Heart left ventricle (tissue), 16 donors: ENCODE data around the gene DDR2. TPM values are rescaled to one million over a fixed set of nuclear protein-coding genes. Genes with fewer than 3 reads are reported as not detected.

Experiments used
- ATAC-seq, 4 donors: fragments of 200-7000 bp; cut with Tn5 transposase; one replicate each; pipeline ENCODE4 v1.9.1; 2020 to 2022; ENCODE audit warnings: moderate library complexity in 4 of 4, mild to moderate bottlenecking in 3 of 4, moderate number of reproducible peaks in 1 of 4
- DNase-seq, 5 donors: peaks; one replicate each; pipeline ENCODE4 v3.0.0-alpha.2; 2020
- H3K27ac ChIP-seq, 12 donors: fragments of 200-600 bp; sonication (generic) in 4 of 12; one replicate each; pipeline versions ENCODE4 v1.5.0 to v1.8.0; 2016 to 2022; ENCODE audit warnings: mild to moderate bottlenecking in 2 of 12
- H3K27me3 ChIP-seq, 9 donors: fragments of 200-600 bp; sonication (generic) in 2 of 9; one replicate each; pipeline versions ENCODE4 v1.5.1 to v1.8.0; 2016 to 2022; ENCODE audit warnings: mild to moderate bottlenecking in 3 of 9
- H3K36me3 ChIP-seq, 9 donors: fragments of 200-600 bp; sonication (generic) in 2 of 9; one replicate each; pipeline versions ENCODE4 v1.5.0 to v1.8.0; 2018 to 2022; ENCODE audit warnings: mild to moderate bottlenecking in 2 of 9
- H3K4me1 ChIP-seq, 12 donors: fragments of 200-600 bp; sonication (generic) in 4 of 12; one replicate each; pipeline versions ENCODE4 v1.5.0 to v1.8.0; 2016 to 2022; ENCODE audit warnings: mild to moderate bottlenecking in 3 of 12
- H3K4me3 ChIP-seq, 12 donors: fragments of 200-600 bp; sonication (generic) in 4 of 12; one replicate each; pipeline versions ENCODE4 v1.5.0 to v1.8.0; 2017 to 2022; ENCODE audit warnings: mild to moderate bottlenecking in 9 of 12, moderate library complexity in 4 of 12
- H3K9me3 ChIP-seq, 12 donors: fragments of 200-600 bp; sonication (generic) in 4 of 12; one replicate each; pipeline versions ENCODE4 v1.5.0 to v1.8.0; 2016 to 2022; ENCODE audit warnings: mild to moderate bottlenecking in 1 of 12
- POLR2A ChIP-seq, 2 donors: fragments of 450-650 bp; IDR thresholded peaks; one replicate each; pipeline ENCODE4 v1.6.1; 2017; ENCODE audit warnings: antibody characterized with exemption in 2 of 2, mild to moderate bottlenecking in 2 of 2, moderate library complexity in 2 of 2
- WGBS, 4 donors: extraction: QIAGEN DNeasy Blood & Tissue Kit in 2 of 4; methylation state at CpG; one replicate each; pipeline versions ENCODE4 v1.1.5 to v1.1.7; 2013 to 2018; 5-methylcytosine and 5-hydroxymethylcytosine counted together
- intact Hi-C, 10 donors: fragments of 100-400 bp; cut with DNase I; formaldehyde crosslinking; loops; one replicate each; pipeline versions ENCODE4 v1.11.1 to v1.14.2; 2022
- polyA plus RNA-seq, 2 donors: library from polyadenylated mRNA; stranded (reverse); fragments of 200-250 nt; gene quantifications; one replicate each; pipeline ENCODE4 v1.2.3, GENCODE V29; 2013
- total RNA-seq, 9 donors: library from RNA; depleted of rRNA in 2 of 9; stranded (reverse); fragments of >200 nt in 2 of 9; fragmentation: NEBNext Ultra II Directional in 3 of 9; extraction: Animal tissue kit (Norgen Biotek cat#: 25700) in 3 of 9; gene quantifications; one replicate each; pipeline versions ENCODE4 v1.1.0 to v1.2.4, GENCODE V29; 2016 to 2023
- TF ChIP-seq, protein P1 (sequence below), 12 donors: fragments of 200-600 bp; sonication (generic) in 4 of 12; IDR thresholded peaks; one replicate each; pipeline versions ENCODE4 v1.5.0 to v1.8.0; 2018 to 2022; ENCODE audit warnings: antibody characterized with exemption in 12 of 12, mild to moderate bottlenecking in 5 of 12
- donor health status: ischemic (EF 13 %, LVEDD 7.1; RV severe dilation, severe dysfunction).
- donor health status: healthy with polysubstance abuse.
- donor health status: DM: no; HTN: yes; CAD: no.
- donor health status: DM: no; HTN: no; CAD: no.
- donor health status: ischemic (EF 25% LVEDD 6.9; RV normal size, moderate dysfunction).
- donor health status: ischemic (EF 25% LVEDD 5.7; RV mildly dilated, moderate dysfunction).
- donor health status: healthy.
- donor health status: DM: yes; HTN: yes; CAD: no.
- donor health status: ischemic (EF 35%, LVEDD 5.7; RV mildly dilated, moderate dysfunction).
- donor health status: nonischemic (EF 11% LVEDD 7.7; RV severe dilation, severe dysfunction).
- donor health status: DM: yes; HTN: yes; CAD: no.
- donor health status: PGD.
- donor health status: ischemic (EF 29% LVEDD 5.4; RV normal size, mild dysfunction).
- donor health status: nonischemic (EF 23%, LVEDD 6.1; RV moderate dilation, normal function).

The DDR2 gene
- total and polyA plus RNA-seq, 11 donors, result 5.0 to 55.3 (median 23.8) TPM

DNA sequence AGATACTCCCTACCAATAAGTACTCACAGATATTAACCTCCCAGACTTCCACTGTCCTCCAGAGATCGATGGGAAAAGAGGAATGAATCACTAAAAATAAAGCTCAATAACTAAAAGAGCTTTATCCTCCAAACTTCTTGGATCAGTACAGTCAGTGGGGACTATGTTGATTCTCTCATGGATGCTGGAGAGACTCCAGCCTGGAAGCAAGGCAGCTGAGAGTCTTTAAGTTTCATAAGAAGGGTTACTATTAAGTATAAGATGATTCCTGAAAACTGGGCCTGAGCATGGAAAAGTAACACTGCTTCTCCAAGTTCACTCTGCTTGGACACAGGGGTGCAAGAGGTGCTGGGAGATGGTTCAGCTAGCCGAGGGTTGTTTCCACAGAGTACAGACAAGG, 6.2 kb upstream of the DDR2 start:
- Histone ChIP-seq H3K27me3 (no peaks in the 10 kb centered on the region), H3K36me3 (no peaks in the 10 kb centered on the region), H3K4me3 (peak overlapping the region in 7 of 12 donors; percentile 4 to 39 (median 25)), H3K27ac (peak overlapping the region in 10 of 12 donors; percentile 37 to 87 (median 60)), H3K9me3 (no peaks in the 10 kb centered on the region), H3K4me1 (peaks cover 0 to 33% (median 9%) of the 10 kb centered on the region in 12 donors)
- DNase-seq (peak in 1 of 5 donors; percentile 21), ATAC-seq (peak in 2 of 4 donors; percentile 17 to 31)
- WGBS, 4 donors, result 44 to 56% (median 49%) methylated on average over 2 of the region's 2 CpGs
- intact Hi-C loops, result loop anchor here in 2 of 10 donors (10.0 kb wide), 2 partner anchors 109 to 571 kb away; no protein-coding TSS in a partner anchor
- TF ChIP-seq POLR2A (IDR thresholded peaks at IDR 0.05), result no peak
- TF ChIP-seq, protein P1, sequence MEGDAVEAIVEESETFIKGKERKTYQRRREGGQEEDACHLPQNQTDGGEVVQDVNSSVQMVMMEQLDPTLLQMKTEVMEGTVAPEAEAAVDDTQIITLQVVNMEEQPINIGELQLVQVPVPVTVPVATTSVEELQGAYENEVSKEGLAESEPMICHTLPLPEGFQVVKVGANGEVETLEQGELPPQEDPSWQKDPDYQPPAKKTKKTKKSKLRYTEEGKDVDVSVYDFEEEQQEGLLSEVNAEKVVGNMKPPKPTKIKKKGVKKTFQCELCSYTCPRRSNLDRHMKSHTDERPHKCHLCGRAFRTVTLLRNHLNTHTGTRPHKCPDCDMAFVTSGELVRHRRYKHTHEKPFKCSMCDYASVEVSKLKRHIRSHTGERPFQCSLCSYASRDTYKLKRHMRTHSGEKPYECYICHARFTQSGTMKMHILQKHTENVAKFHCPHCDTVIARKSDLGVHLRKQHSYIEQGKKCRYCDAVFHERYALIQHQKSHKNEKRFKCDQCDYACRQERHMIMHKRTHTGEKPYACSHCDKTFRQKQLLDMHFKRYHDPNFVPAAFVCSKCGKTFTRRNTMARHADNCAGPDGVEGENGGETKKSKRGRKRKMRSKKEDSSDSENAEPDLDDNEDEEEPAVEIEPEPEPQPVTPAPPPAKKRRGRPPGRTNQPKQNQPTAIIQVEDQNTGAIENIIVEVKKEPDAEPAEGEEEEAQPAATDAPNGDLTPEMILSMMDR (IDR thresholded peaks at IDR 0.05), result no peak

DNA sequence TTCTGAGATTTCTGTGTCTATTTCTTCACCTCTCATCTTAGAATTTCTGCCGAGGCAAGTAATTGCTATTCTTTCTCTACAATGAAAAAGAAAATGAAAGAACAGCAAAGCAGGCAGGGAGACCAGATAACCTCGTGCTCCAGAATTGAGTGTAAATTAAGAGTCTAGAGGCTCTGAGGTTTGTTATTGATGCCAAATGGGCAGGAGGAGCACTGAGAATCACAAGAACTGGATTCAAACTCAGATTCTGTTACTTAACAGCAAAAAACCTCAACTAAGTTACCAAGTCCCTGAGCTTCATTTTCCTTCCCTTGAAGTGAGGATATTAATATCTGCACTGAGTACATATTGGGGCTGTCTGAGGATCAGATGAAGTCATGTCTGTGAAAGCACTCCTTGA, 5.5 kb upstream of the DDR2 start:
- Histone ChIP-seq H3K27me3 (no peaks in the 10 kb centered on the region), H3K36me3 (no peaks in the 10 kb centered on the region), H3K9me3 (no peaks in the 10 kb centered on the region), H3K27ac (peak overlapping the region in 10 of 12 donors; percentile 37 to 87 (median 60)), H3K4me3 (peak overlapping the region in 9 of 12 donors; percentile 4 to 39 (median 24)), H3K4me1 (peaks cover 0 to 37% (median 11%) of the 10 kb centered on the region in 12 donors)
- no peak for DNase-seq
- intact Hi-C loops, result loop anchor here in 2 of 10 donors (10.0 kb wide), 2 partner anchors 108 to 572 kb away; no protein-coding TSS in a partner anchor
- TF ChIP-seq POLR2A (IDR thresholded peaks at IDR 0.05), result no peak
- TF ChIP-seq, protein P1 (IDR thresholded peaks at IDR 0.05), result no peak
- WGBS, 4 donors, result 19 to 31% (median 24%) methylated on average over 2 of the region's 2 CpGs
- peak in 1 of 4 donors; percentile 36 for ATAC-seq

DNA sequence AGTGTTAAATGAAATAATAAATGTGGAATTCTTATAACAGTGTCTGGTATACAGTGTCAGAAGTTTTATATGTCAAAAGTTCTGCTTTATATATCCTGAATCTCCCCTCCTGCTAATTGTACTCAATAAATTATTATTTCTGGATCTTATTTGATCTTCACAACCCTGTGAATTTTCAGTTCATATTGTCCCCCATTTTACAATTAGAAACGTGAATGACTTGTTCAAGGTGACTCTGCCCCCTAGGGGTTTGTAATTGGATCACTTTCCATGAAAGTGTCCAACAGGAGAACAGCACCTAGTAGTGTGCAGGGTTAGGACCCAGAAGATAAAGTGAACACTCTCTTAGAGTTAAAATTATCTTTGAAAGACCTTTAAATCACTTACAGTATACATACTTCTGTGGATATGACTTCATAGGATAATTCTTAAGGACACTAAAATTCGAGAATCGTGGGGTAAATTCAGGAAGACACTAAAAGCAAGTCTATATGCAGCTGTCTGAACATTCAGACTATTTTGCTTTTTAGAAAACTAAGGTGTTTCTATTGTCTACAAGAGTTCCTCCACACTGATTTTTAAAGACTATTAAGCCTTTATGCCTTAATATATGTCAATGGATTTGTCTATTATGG, 4.5 kb upstream of the DDR2 start:
- H3K4me1 ChIP-seq, result peaks cover 0 to 37% (median 11%) of the 10 kb centered on the region in 12 donors
- DNase-seq (no peak), ATAC-seq (no peak)
- H3K27me3 ChIP-seq, result no peaks in the 10 kb centered on the region
- no peak overlapping the region for H3K4me3 ChIP-seq
- intact Hi-C loops, result loop anchor here in 2 of 10 donors (10.0 kb wide), 2 partner anchors 107 to 573 kb away; no protein-coding TSS in a partner anchor
- no peak for TF ChIP-seq POLR2A (IDR thresholded peaks at IDR 0.05)
- TF ChIP-seq, protein P1 (IDR thresholded peaks at IDR 0.05), result peak in 9 of 12 donors; percentile 5 to 52 (median 30)
- no peaks in the 10 kb centered on the region for H3K9me3 ChIP-seq
- H3K36me3 ChIP-seq, result no peaks in the 10 kb centered on the region
- H3K27ac ChIP-seq, result peak overlapping the region in 1 of 12 donors; percentile 87
- 59 to 63% (median 61%) methylated on average over 3 of the region's 3 CpGs for WGBS, 4 donors

DNA sequence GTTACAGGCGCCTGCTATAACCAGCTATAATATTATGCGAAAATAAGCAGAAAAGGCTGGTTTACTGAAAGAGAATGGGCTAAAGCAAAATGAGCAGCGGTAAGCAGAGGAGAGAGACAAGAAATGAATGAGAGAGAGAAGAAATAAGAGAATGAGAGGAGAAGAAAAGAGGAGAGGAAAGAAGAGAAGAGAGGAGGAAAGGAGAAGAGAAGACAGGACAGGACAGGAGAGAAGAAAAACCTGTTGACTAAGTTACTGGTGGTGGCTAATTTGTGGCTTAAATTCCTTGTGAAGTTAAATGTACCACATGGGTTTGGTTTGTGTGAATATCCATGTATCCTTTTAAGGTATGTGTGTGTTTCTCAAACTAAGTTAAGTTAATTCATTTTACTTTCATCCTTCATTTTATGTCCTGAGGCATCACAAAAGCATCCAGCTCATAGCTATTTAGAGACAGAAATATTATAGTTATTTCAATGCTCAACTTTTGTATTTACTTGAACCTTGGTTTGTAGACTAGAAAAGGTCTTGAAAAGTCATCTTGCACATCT, 3.1 kb upstream of the DDR2 start:
- no peak for TF ChIP-seq POLR2A (IDR thresholded peaks at IDR 0.05)
- TF ChIP-seq, protein P1 (IDR thresholded peaks at IDR 0.05), result no peak
- DNase-seq (no peak), ATAC-seq (no peak)
- Histone ChIP-seq H3K4me3 (no peak overlapping the region), H3K27ac (peak overlapping the region in 3 of 12 donors; percentile 59 to 89 (median 87)), H3K36me3 (no peaks in the 10 kb centered on the region), H3K4me1 (peaks cover 0 to 41% (median 11%) of the 10 kb centered on the region in 12 donors), H3K9me3 (no peaks in the 10 kb centered on the region), H3K27me3 (no peaks in the 10 kb centered on the region)
- 93 to 97% (median 94%) methylated on average over 3 of the region's 3 CpGs for WGBS, 4 donors
- intact Hi-C loops, result loop anchor here in 2 of 10 donors (10.0 kb wide), 2 partner anchors 106 to 574 kb away; no protein-coding TSS in a partner anchor
